CD4-positive, alpha-beta T cell (primary cell): ENCODE results near the gene LEFTY2. TPM values are rescaled to one million over a fixed set of nuclear protein-coding genes. Genes with fewer than 3 reads are reported as not detected.

Experiments used
- ATAC-seq: fragments of 200-7000 bp; cut with Tn5 transposase; one replicate; pipeline ENCODE4 v1.10.0; 2022; ENCODE audit warnings: mild to moderate bottlenecking; ENCODE audit not compliant: poor library complexity
- CTCF ChIA-PET: fragments of 350-600 bp; sonication (Branson Sonifier 250); formaldehyde crosslinking; loops from one replicate; lab custom pipeline; 2021; ENCODE audit warnings: antibody characterized with exemption, inconsistent platforms; lab: Charles Lee
- POLR2A ChIA-PET: fragments of 350-600 bp; sonication (Branson Sonifier 250); formaldehyde crosslinking; loops from one replicate; lab custom pipeline; 2021; ENCODE audit warnings: antibody characterized with exemption, inconsistent platforms; lab: Charles Lee
- DNase-seq, 14 experiments: peaks; one replicate each; pipeline ENCODE4 v3.0.0-alpha.2; 2013 to 2020; ENCODE audit warnings: mixed read lengths in 2 of 14
- H3K27ac ChIP-seq, 2 donors: one replicate each; pipeline versions ENCODE4 v1.5.1 to v1.7.0; 2013; ENCODE audit warnings: low read length in 2 of 2, low read depth in 1 of 2, mild to moderate bottlenecking in 1 of 2
- H3K27me3 ChIP-seq, 2 experiments: 1 replicate in 1 of 2; 2 replicates in 1 of 2; pipeline versions ENCODE4 v1.6.1 to v1.7.0; 2013; ENCODE audit warnings: low read length in 2 of 2, control low read depth in 1 of 2, mild to moderate bottlenecking in 1 of 2, moderate library complexity in 1 of 2; ENCODE audit not compliant: insufficient read depth in 2 of 2, control insufficient read depth in 1 of 2
- H3K36me3 ChIP-seq: one replicate; pipeline ENCODE4 v1.6.1; 2013; ENCODE audit warnings: low read length, control low read depth; ENCODE audit not compliant: insufficient read depth
- H3K4me1 ChIP-seq: one replicate; pipeline ENCODE4 v1.6.1; 2013; ENCODE audit warnings: low read length, control low read depth; ENCODE audit not compliant: insufficient read depth
- H3K4me3 ChIP-seq: one replicate; pipeline ENCODE4 v1.5.1; 2013; ENCODE audit warnings: mild to moderate bottlenecking, low read length, moderate library complexity
- H3K9me3 ChIP-seq, 2 experiments: 1 replicate in 1 of 2; 2 replicates in 1 of 2; pipeline versions ENCODE4 v1.6.1 to v1.7.0; 2013; ENCODE audit warnings: low read length in 2 of 2, mild to moderate bottlenecking in 2 of 2, control low read depth in 1 of 2, moderate library complexity in 1 of 2; ENCODE audit not compliant: control insufficient read depth in 1 of 2, insufficient read depth in 1 of 2
- H3K27ac Mint-ChIP-seq: one replicate; pipeline ENCODE4 v1.8.0; 2020; ENCODE audit warnings: mixed read lengths
- H3K27me3 Mint-ChIP-seq: one replicate; pipeline ENCODE4 v1.8.0; 2021; ENCODE audit warnings: mixed read lengths
- H3K36me3 Mint-ChIP-seq: one replicate; pipeline ENCODE4 v1.8.0; 2021; ENCODE audit warnings: low read depth, mixed read lengths
- H3K4me1 Mint-ChIP-seq: one replicate; pipeline ENCODE4 v1.8.0; 2021; ENCODE audit warnings: low read depth, mixed read lengths
- H3K4me3 Mint-ChIP-seq: one replicate; pipeline ENCODE4 v1.8.0; 2020; ENCODE audit warnings: mild to moderate bottlenecking, mixed read lengths
- H3K9me3 Mint-ChIP-seq: one replicate; pipeline ENCODE4 v1.8.0; 2020; ENCODE audit warnings: mixed read lengths
- CTCF ChIP-seq: fragments of 200-600 bp; IDR thresholded peaks from one replicate; pipeline ENCODE4 v1.8.0; 2022; ENCODE audit warnings: antibody characterized with exemption, mild to moderate bottlenecking
- intact Hi-C, 2 experiments: fragments of 100-400 bp; cut with DNase I in 1 of 2; cut with micrococcal nuclease in 1 of 2; formaldehyde crosslinking; loops; one replicate each; pipeline versions ENCODE4 v1.15.1 to v1.9.0; 2023 to 2025; cut with DNase I, micrococcal nuclease
- total RNA-seq, 174 experiments: library from RNA in 2 of 174; stranded (reverse) in 2 of 174; gene quantifications; one replicate each; pipeline ENCODE4 v1.2.3 and lab custom pipeline; 2021 to 2026

The LEFTY2 gene
- total RNA-seq, 2 experiments from 2014 or later = not detected

- H3K27me3 ChIP-seq = no peaks in the 10 kb centered on the region
- ATAC-seq (no peak), DNase-seq (no peak)
- CTCF ChIA-PET = no interaction called here
- H3K27ac ChIP-seq = no peak overlapping the region
- H3K9me3 Mint-ChIP-seq = no peaks in the 10 kb centered on the region
- H3K9me3 ChIP-seq = no peaks in the 10 kb centered on the region
- no peaks in the 10 kb centered on the region for H3K36me3 Mint-ChIP-seq
- H3K4me3 Mint-ChIP-seq = no peak overlapping the region
- no peak overlapping the region for H3K4me3 ChIP-seq
- no peak for TF ChIP-seq CTCF
- peaks cover 46% of the 10 kb centered on the region for H3K4me1 Mint-ChIP-seq
- H3K36me3 ChIP-seq = no peaks in the 10 kb centered on the region
- H3K27me3 Mint-ChIP-seq = no peaks in the 10 kb centered on the region
- POLR2A ChIA-PET = interaction anchor here (0.6 to 6.8 kb wide), 2 partner anchors 10 to 156 kb away, joined by 4 to 59 read pairs; no protein-coding TSS in a partner anchor
- no peak overlapping the region for H3K27ac Mint-ChIP-seq
- H3K4me1 ChIP-seq = peaks cover 36% of the 10 kb centered on the region
- intact Hi-C loops = no loop called here
Observed at GRCh38 chr1:225907341-225907740, 33.7 kb downstream of the LEFTY2 start.

GRCh38 chr1:225906467-225906866, 34.6 kb downstream of the LEFTY2 start:
- POLR2A ChIA-PET = interaction anchor here (1.1 to 6.8 kb wide), 4 partner anchors 9 to 129 kb away, joined by 3 to 59 read pairs (median 3); no protein-coding TSS in a partner anchor
- ATAC-seq (no peak), DNase-seq (no peak)
- H3K9me3 ChIP-seq = no peaks in the 10 kb centered on the region
- no peaks in the 10 kb centered on the region for H3K9me3 Mint-ChIP-seq
- no peaks in the 10 kb centered on the region for H3K36me3 Mint-ChIP-seq
- CTCF ChIA-PET = no interaction called here
- no peak overlapping the region for H3K27ac ChIP-seq
- no peak overlapping the region for H3K4me3 ChIP-seq
- peaks cover 41% of the 10 kb centered on the region for H3K4me1 Mint-ChIP-seq
- H3K27me3 ChIP-seq = no peaks in the 10 kb centered on the region
- H3K27ac Mint-ChIP-seq = no peak overlapping the region
- H3K36me3 ChIP-seq = no peaks in the 10 kb centered on the region
- intact Hi-C loops = no loop called here
- no peak for TF ChIP-seq CTCF
- no peaks in the 10 kb centered on the region for H3K27me3 Mint-ChIP-seq
- no peak overlapping the region for H3K4me3 Mint-ChIP-seq
- H3K4me1 ChIP-seq = peaks cover 30% of the 10 kb centered on the region

GRCh38 chr1:225903623-225904022, 37.4 kb downstream of the LEFTY2 start:
- Histone ChIP-seq H3K4me3 (no peak overlapping the region), H3K9me3 (no peaks in the 10 kb centered on the region), H3K27ac (no peak overlapping the region), H3K27me3 (no peaks in the 10 kb centered on the region), H3K36me3 (no peaks in the 10 kb centered on the region), H3K4me1 (peaks cover 20% of the 10 kb centered on the region)
- ATAC-seq (no peak), DNase-seq (no peak)
- CTCF ChIA-PET = interaction anchor here (1.5 kb wide), 1 partner anchor 126 kb away, joined by 3 read pairs; the partner anchor contains the start of gene SRP9
- Mint-ChIP-seq H3K27me3 (no peaks in the 10 kb centered on the region), H3K27ac (peak overlapping the region; percentile 24), H3K36me3 (no peaks in the 10 kb centered on the region), H3K9me3 (no peaks in the 10 kb centered on the region), H3K4me1 (peaks cover 38% of the 10 kb centered on the region), H3K4me3 (no peak overlapping the region)
- no peak for TF ChIP-seq CTCF
- POLR2A ChIA-PET = interaction anchor here (0.9 to 1.6 kb wide), 3 partner anchors 20 to 126 kb away, joined by 4 to 6 read pairs (median 4); partner anchors contain the start of genes PYCR2, SDE2 and SRP9
- intact Hi-C loops = no loop called here
